Measurements from ENCODE around the gene SYDE1. TPM values are rescaled to one million over a fixed set of nuclear protein-coding genes. Genes with fewer than 3 reads are reported as not detected.
A peak's percentile ranks its signal among the peaks of the same experiment; 100 is the strongest.
"Not testable (repeated sequence)": the region's sequence is repeated elsewhere in the genome, so short reads cannot be mapped to it uniquely, and the experiment has no call there.

The SYDE1 gene
- total RNA-seq, 2 donors from 2014 or later: 1.8 to 5.8 TPM

GRCh38 chr19:15075806-15076205 lies 31.4 kb upstream of the SYDE1 start:
- Histone ChIP-seq H3K27ac (no peak overlapping the region), H3K4me1 (no peaks in the 10 kb centered on the region), H3K4me3 (no peak overlapping the region), H3K36me3 (no peaks in the 10 kb centered on the region), H3K9me3 (no peaks in the 10 kb centered on the region), H3K9ac (ENCODE audit: low read depth in 2 of 2, low read length in 2 of 2) (no peak overlapping the region), H3K27me3 (no peaks in the 10 kb centered on the region)
- no peak for DNase-seq
- TF ChIP-seq CTCF (IDR thresholded peaks at IDR 0.05): no peak
- intact Hi-C loops (cut with DNase I): no loop called here

- H3K27me3 ChIP-seq; H3K9ac ChIP-seq (ENCODE audit: low read depth in 2 of 2, low read length in 2 of 2); intact Hi-C loops (cut with DNase I); H3K4me3 ChIP-seq; H3K27ac ChIP-seq; H3K9me3 ChIP-seq; H3K36me3 ChIP-seq; DNase-seq; H3K4me1 ChIP-seq: not testable (repeated sequence)
Measured at GRCh38 chr19:15080002-15080401, 27.2 kb upstream of the SYDE1 start.

- no peak within 1 kb of the TSS for H3K9ac ChIP-seq (ENCODE audit: low read depth in 2 of 2, low read length in 2 of 2)
- H3K9me3 ChIP-seq: no peaks in the 10 kb centered on the region
- TF ChIP-seq CTCF (IDR thresholded peaks at IDR 0.05): no peak
- no peaks in the 10 kb centered on the region for H3K36me3 ChIP-seq
- no peak for DNase-seq
- H3K27me3 ChIP-seq: no peaks in the 10 kb centered on the region
- intact Hi-C loops (cut with DNase I): no loop called here
- H3K27ac ChIP-seq: no peak within 1 kb of the TSS
- H3K4me1 ChIP-seq: no peaks in the 10 kb centered on the region
- no peak within 1 kb of the TSS for H3K4me3 ChIP-seq
Measured at GRCh38 chr19:15081911-15082310, 25.3 kb upstream of the SYDE1 start, which contains the start of gene OR1I1. TSS of gene OR1I1 (plus strand) at chr19:15082211. CDS start at chr19:15087066, 4,855 bp downstream.

- H3K4me1 ChIP-seq: peaks cover 1% of the 10 kb centered on the region
- no peaks in the 10 kb centered on the region for H3K9me3 ChIP-seq
- intact Hi-C loops (cut with DNase I): no loop called here
- H3K27me3 ChIP-seq: no peaks in the 10 kb centered on the region
- H3K4me3 ChIP-seq: no peak overlapping the region
- H3K27ac ChIP-seq: no peak overlapping the region
- no peak for DNase-seq
- no peaks in the 10 kb centered on the region for H3K36me3 ChIP-seq
- TF ChIP-seq CTCF (IDR thresholded peaks at IDR 0.05): no peak
- no peak overlapping the region for H3K9ac ChIP-seq (ENCODE audit: low read depth in 2 of 2, low read length in 2 of 2)
Measured at GRCh38 chr19:15087182-15087581, 20.0 kb upstream of the SYDE1 start.

GRCh38 chr19:15091918-15092753 lies 15.1 kb upstream of the SYDE1 start:
- DNase-seq: peak; percentile 48
- no peaks in the 10 kb centered on the region for H3K27me3 ChIP-seq
- intact Hi-C loops (cut with DNase I): loop anchor here (2.0 to 5.0 kb wide), 2 partner anchors 59 to 465 kb away; no protein-coding TSS in a partner anchor
- no peaks in the 10 kb centered on the region for H3K36me3 ChIP-seq
- H3K9me3 ChIP-seq: no peaks in the 10 kb centered on the region
- H3K4me1 ChIP-seq: peaks cover 3% of the 10 kb centered on the region
- peak; percentile 65 for TF ChIP-seq CTCF (IDR thresholded peaks at IDR 0.05)
- H3K9ac ChIP-seq (ENCODE audit: low read depth in 2 of 2, low read length in 2 of 2): no peak overlapping the region
- H3K4me3 ChIP-seq: no peak overlapping the region
- no peak overlapping the region for H3K27ac ChIP-seq

- no peak for DNase-seq
- H3K9me3 ChIP-seq: no peaks in the 10 kb centered on the region
- no peak overlapping the region for H3K9ac ChIP-seq (ENCODE audit: low read depth in 2 of 2, low read length in 2 of 2)
- intact Hi-C loops (cut with DNase I): loop anchor here (2.0 to 5.0 kb wide), 2 partner anchors 58 to 464 kb away; no protein-coding TSS in a partner anchor
- H3K27ac ChIP-seq: no peak overlapping the region
- H3K4me3 ChIP-seq: no peak overlapping the region
- no peak for TF ChIP-seq CTCF (IDR thresholded peaks at IDR 0.05)
- H3K36me3 ChIP-seq: no peaks in the 10 kb centered on the region
- no peaks in the 10 kb centered on the region for H3K27me3 ChIP-seq
- H3K4me1 ChIP-seq: peaks cover 3% of the 10 kb centered on the region
Measured at GRCh38 chr19:15093001-15093400, 14.2 kb upstream of the SYDE1 start.

Data from colonic mucosa (tissue), 4 donors.